ENCODE results near the gene RDX. TPM values are rescaled to one million over a fixed set of nuclear protein-coding genes. Genes with fewer than 3 reads are reported as not detected.
"Not testable (repeated sequence)": the region's sequence is repeated elsewhere in the genome, so short reads cannot be mapped to it uniquely, and the experiment has no call there.

The RDX gene
- total RNA-seq, 4 donors from 2014 or later, result 95.7 to 140 (median 115) TPM

GRCh38 chr11:110235966-110236365 is 60.4 kb downstream of the RDX start:
- no peaks in the 10 kb centered on the region for H3K4me1 ChIP-seq
- intact Hi-C loops (cut with DNase I; ENCODE audit: low total_unique reads) (no loop called here), in situ Hi-C loops (cut with MboI; ENCODE audit: low sequenced_read_pairs in 4 of 4) (no loop called here)
- peaks cover 4 to 68% of the 10 kb centered on the region in 2 donors for H3K36me3 ChIP-seq
- TF ChIP-seq CTCF (IDR thresholded peaks at IDR 0.05 in 4 of 5, conservative IDR thresholded peaks at IDR 0.05 in 1 of 5) (no peak), POLR2A (IDR thresholded peaks at IDR 0.05) (no peak)
- H3K4me3 ChIP-seq, result no peak overlapping the region
- H3K27me3 ChIP-seq, result no peaks in the 10 kb centered on the region
- no peaks in the 10 kb centered on the region for H3K9me3 ChIP-seq
- ATAC-seq, result no peak
- DNase-seq, result no peak
- no peak overlapping the region for H3K27ac ChIP-seq

- H3K27ac ChIP-seq, result no peak overlapping the region
- ATAC-seq, result no peak
- no peaks in the 10 kb centered on the region for H3K27me3 ChIP-seq
- H3K4me3 ChIP-seq, result no peak overlapping the region
- no peaks in the 10 kb centered on the region for H3K4me1 ChIP-seq
- intact Hi-C loops (cut with DNase I; ENCODE audit: low total_unique reads) (no loop called here), in situ Hi-C loops (cut with MboI; ENCODE audit: low sequenced_read_pairs in 4 of 4) (no loop called here)
- no peak for DNase-seq
- peaks cover 4 to 48% of the 10 kb centered on the region in 2 donors for H3K36me3 ChIP-seq
- H3K9me3 ChIP-seq, result no peaks in the 10 kb centered on the region
- TF ChIP-seq CTCF (IDR thresholded peaks at IDR 0.05 in 4 of 5, conservative IDR thresholded peaks at IDR 0.05 in 1 of 5) (no peak), POLR2A (IDR thresholded peaks at IDR 0.05) (no peak)
These were observed 66.0 kb downstream of the RDX start for GRCh38 chr11:110230377-110230776.

- Histone ChIP-seq H3K27ac (no peak overlapping the region), H3K36me3 (no peaks in the 10 kb centered on the region), H3K4me1 (no peaks in the 10 kb centered on the region), H3K9me3 (no peaks in the 10 kb centered on the region), H3K27me3 (no peaks in the 10 kb centered on the region), H3K4me3 (no peak overlapping the region)
- in situ Hi-C loops (cut with MboI; ENCODE audit: low sequenced_read_pairs in 4 of 4) (loop anchor here in 1 of 4 donors (25.0 kb wide), 1 partner anchor 1018 kb away; the partner anchor contains the start of gene POU2AF2), intact Hi-C loops (cut with DNase I; ENCODE audit: low total_unique reads) (no loop called here)
- DNase-seq (no peak), ATAC-seq (no peak)
- TF ChIP-seq CTCF (IDR thresholded peaks at IDR 0.05 in 4 of 5, conservative IDR thresholded peaks at IDR 0.05 in 1 of 5) (no peak), POLR2A (IDR thresholded peaks at IDR 0.05) (no peak)
These were observed 77.2 kb downstream of the RDX start for GRCh38 chr11:110219006-110219785.

GRCh38 chr11:110217936-110218335 is 78.5 kb downstream of the RDX start:
- no peaks in the 10 kb centered on the region for H3K27me3 ChIP-seq
- intact Hi-C loops (cut with DNase I; ENCODE audit: low total_unique reads), result no loop called here
- in situ Hi-C loops (cut with MboI; ENCODE audit: low sequenced_read_pairs in 4 of 4), result loop anchor here in 1 of 4 donors (25.0 kb wide), 1 partner anchor 1019 kb away; the partner anchor contains the start of gene POU2AF2

GRCh38 chr11:110217223-110217877 is 79.1 kb downstream of the RDX start:
- DNase-seq, result no peak
- Histone ChIP-seq H3K4me3 (no peak overlapping the region), H3K27ac (no peak overlapping the region), H3K9me3 (no peaks in the 10 kb centered on the region), H3K36me3 (no peaks in the 10 kb centered on the region), H3K27me3 (no peaks in the 10 kb centered on the region), H3K4me1 (no peaks in the 10 kb centered on the region)
- no peak for ATAC-seq
- in situ Hi-C loops (cut with MboI; ENCODE audit: low sequenced_read_pairs in 4 of 4) (loop anchor here in 1 of 4 donors (25.0 kb wide), 1 partner anchor 1020 kb away; the partner anchor contains the start of gene POU2AF2), intact Hi-C loops (cut with DNase I; ENCODE audit: low total_unique reads) (no loop called here)
- TF ChIP-seq CTCF (IDR thresholded peaks at IDR 0.05 in 4 of 5, conservative IDR thresholded peaks at IDR 0.05 in 1 of 5) (no peak), POLR2A (IDR thresholded peaks at IDR 0.05) (no peak)

More at GRCh38 chr11:110217936-110218335, 78.5 kb downstream of the RDX start:
- Histone ChIP-seq H3K4me1 (no peaks in the 10 kb centered on the region), H3K27ac (no peak overlapping the region), H3K36me3 (no peaks in the 10 kb centered on the region), H3K4me3 (no peak overlapping the region), H3K9me3 (no peaks in the 10 kb centered on the region)
- no peak for TF ChIP-seq POLR2A (IDR thresholded peaks at IDR 0.05)
- no peak for ATAC-seq
- DNase-seq, result no peak

- H3K36me3 ChIP-seq, ATAC-seq, H3K9me3 ChIP-seq, H3K4me1 ChIP-seq, H3K27me3 ChIP-seq, DNase-seq, H3K27ac ChIP-seq: not testable (repeated sequence)
- intact Hi-C loops (cut with DNase I; ENCODE audit: low total_unique reads), result loop anchor here (10.0 kb wide), 1 partner anchor 85 kb away; the partner anchor contains the start of gene RDX
- H3K4me3 ChIP-seq, result peak overlapping the region in 1 of 4 donors; percentile 30
- in situ Hi-C loops (cut with MboI; ENCODE audit: low sequenced_read_pairs in 4 of 4), result loop anchor here in 3 of 4 donors (10.0 to 25.0 kb wide), 2 partner anchors 225 to 1028 kb away; partner anchors contain the start of gene POU2AF2 (in 1 of the 3)
These were observed 87.1 kb downstream of the RDX start for GRCh38 chr11:110209313-110209694.

- H3K36me3 ChIP-seq, ATAC-seq, H3K4me1 ChIP-seq, DNase-seq, H3K27ac ChIP-seq, H3K27me3 ChIP-seq, H3K9me3 ChIP-seq: not testable (repeated sequence)
- in situ Hi-C loops (cut with MboI; ENCODE audit: low sequenced_read_pairs in 4 of 4) (loop anchor here in 3 of 4 donors (10.0 to 25.0 kb wide), 2 partner anchors 226 to 1029 kb away; partner anchors contain the start of gene POU2AF2 (in 1 of the 3)), intact Hi-C loops (cut with DNase I; ENCODE audit: low total_unique reads) (loop anchor here (10.0 kb wide), 1 partner anchor 86 kb away; the partner anchor contains the start of gene RDX)
- H3K4me3 ChIP-seq, result peak overlapping the region in 1 of 4 donors; percentile 30
These were observed 87.6 kb downstream of the RDX start for GRCh38 chr11:110208678-110209312.
